H9 (cell line): Measurements from ENCODE around the gene CREB3L4. TPM values are rescaled to one million over a fixed set of nuclear protein-coding genes. Genes with fewer than 3 reads are reported as not detected.

Experiments
- DNase-seq: peaks from one replicate; pipeline ENCODE4 v3.0.0-alpha.2; 2017
- H2AFZ ChIP-seq: one replicate; pipeline ENCODE4 v1.6.1; 2013; ENCODE audit warnings: mild to moderate bottlenecking, low read length, control low read depth, moderate library complexity
- H2AK5ac ChIP-seq: 2 replicates; pipeline ENCODE4 v1.6.1; 2013; ENCODE audit warnings: low read length, control low read depth, mixed read lengths; ENCODE audit not compliant: insufficient read length
- H2BK120ac ChIP-seq: one replicate; pipeline ENCODE4 v1.6.1; 2013; ENCODE audit warnings: low read depth, mild to moderate bottlenecking, low read length, control low read depth, inconsistent platforms; ENCODE audit not compliant: poor library complexity, severe bottlenecking
- H2BK12ac ChIP-seq: 2 replicates; pipeline ENCODE4 v1.6.1; 2013; ENCODE audit warnings: low read length, control low read depth, mixed read lengths, low read depth; ENCODE audit not compliant: insufficient read length
- H2BK15ac ChIP-seq: 2 replicates; pipeline ENCODE4 v1.6.1; 2013; ENCODE audit warnings: low read depth, low read length, control low read depth
- H2BK20ac ChIP-seq: one replicate; pipeline ENCODE4 v1.6.1; 2013; ENCODE audit warnings: low read depth, mild to moderate bottlenecking, low read length, control low read depth, inconsistent platforms; ENCODE audit not compliant: poor library complexity, severe bottlenecking
- H2BK5ac ChIP-seq: 2 replicates; pipeline ENCODE4 v1.6.1; 2013; ENCODE audit warnings: low read length, control low read depth, mixed read lengths; ENCODE audit not compliant: insufficient read length
- H3K14ac ChIP-seq: 2 replicates; pipeline ENCODE4 v1.6.1; 2013; ENCODE audit warnings: low read length, control low read depth; ENCODE audit not compliant: insufficient read depth
- H3K18ac ChIP-seq: 2 replicates; pipeline ENCODE4 v1.6.1; 2013; ENCODE audit warnings: low read depth, mild to moderate bottlenecking, mixed read lengths, low read length, control low read depth; ENCODE audit not compliant: insufficient read length
- H3K23ac ChIP-seq: 2 replicates; pipeline ENCODE4 v1.6.1; 2013; ENCODE audit warnings: low read length, control low read depth, mixed read lengths, low read depth; ENCODE audit not compliant: insufficient read length
- H3K23me2 ChIP-seq: 2 replicates; pipeline ENCODE4 v1.6.1; 2013; ENCODE audit warnings: low read depth, mild to moderate bottlenecking, mixed read lengths, low read length, control low read depth; ENCODE audit not compliant: insufficient read length, poor library complexity, severe bottlenecking
- H3K27ac ChIP-seq: 2 replicates; pipeline ENCODE4 v1.5.1; 2013; ENCODE audit warnings: low read length, control low read depth, mixed read lengths, low read depth; ENCODE audit not compliant: insufficient read length
- H3K27me3 ChIP-seq: 2 replicates; pipeline ENCODE4 v1.6.1; 2013; ENCODE audit warnings: low read length, control low read depth, inconsistent platforms; ENCODE audit not compliant: insufficient read depth
- H3K4ac ChIP-seq: 2 replicates; pipeline ENCODE4 v1.6.1; 2013; ENCODE audit warnings: low read depth, mild to moderate bottlenecking, control low read depth, inconsistent platforms, low read length, moderate library complexity
- H3K4me1 ChIP-seq: 2 replicates; pipeline ENCODE4 v1.6.1; 2013; ENCODE audit warnings: low read length, control low read depth, inconsistent platforms; ENCODE audit not compliant: insufficient read depth
- H3K4me2 ChIP-seq: 2 replicates; pipeline ENCODE4 v1.6.1; 2013; ENCODE audit warnings: low read length, control low read depth, mixed read lengths; ENCODE audit not compliant: insufficient read length, insufficient read depth
- H3K56ac ChIP-seq: 2 replicates; pipeline ENCODE4 v1.6.1; 2013; ENCODE audit warnings: low read depth, mild to moderate bottlenecking, mixed read lengths, low read length, control low read depth; ENCODE audit not compliant: insufficient read length
- H3K79me1 ChIP-seq: 2 replicates; pipeline ENCODE4 v1.6.1; 2013; ENCODE audit warnings: low read depth, mild to moderate bottlenecking, moderate library complexity, low read length, control low read depth, inconsistent platforms; ENCODE audit not compliant: insufficient read depth, poor library complexity, severe bottlenecking
- H3K79me2 ChIP-seq: 2 replicates; pipeline ENCODE4 v1.6.1; 2013; ENCODE audit warnings: low read length, control low read depth, inconsistent platforms; ENCODE audit not compliant: insufficient read depth
- H3K9ac ChIP-seq: 2 replicates; pipeline ENCODE4 v1.6.1; 2013; ENCODE audit warnings: low read length, control low read depth, mixed read lengths; ENCODE audit not compliant: insufficient read length; ENCODE audit errors: extremely low read depth
- H3K9me3 ChIP-seq: one replicate; pipeline ENCODE4 v1.6.1; 2013; ENCODE audit warnings: low read depth, low read length, inconsistent platforms; ENCODE audit not compliant: control insufficient read depth
- H3T11ph ChIP-seq: one replicate; pipeline ENCODE4 v1.6.1; 2013; ENCODE audit warnings: mild to moderate bottlenecking, low read length, control low read depth, inconsistent platforms
- H4K20me1 ChIP-seq: one replicate; pipeline ENCODE4 v1.6.1; 2013; ENCODE audit not compliant: control insufficient read depth, insufficient read length, insufficient read depth
- H4K5ac ChIP-seq: 2 replicates; pipeline ENCODE4 v1.6.1; 2013; ENCODE audit warnings: low read depth, mild to moderate bottlenecking, mixed read lengths, low read length, control low read depth; ENCODE audit not compliant: insufficient read length
- H4K8ac ChIP-seq: replicated peaks from 2 replicates; pipeline ENCODE4 v1.6.1; 2013; ENCODE audit warnings: low read length, control low read depth, mixed read lengths, low read depth; ENCODE audit not compliant: insufficient read length
- H4K91ac ChIP-seq: 2 replicates; pipeline ENCODE4 v1.6.1; 2013; ENCODE audit warnings: low read depth, mild to moderate bottlenecking, moderate library complexity, mixed read lengths, low read length, control low read depth; ENCODE audit not compliant: insufficient read length
- H3K27ac Mint-ChIP-seq, 3 experiments: 2 replicates in 2 of 3; 3 replicates in 1 of 3; pipeline ENCODE4 v1.8.0; 2020 to 2021; ENCODE audit warnings: mixed read lengths in 3 of 3, mild to moderate bottlenecking in 1 of 3, moderate library complexity in 1 of 3
- H3K27me3 Mint-ChIP-seq: 2 replicates; pipeline ENCODE4 v1.8.0; 2021; ENCODE audit warnings: low read depth, mild to moderate bottlenecking, moderate library complexity, mixed read lengths
- H3K36me3 Mint-ChIP-seq, 3 experiments: 2 replicates in 2 of 3; 3 replicates in 1 of 3; pipeline ENCODE4 v1.8.0; 2020 to 2021; ENCODE audit warnings: low read depth in 3 of 3, mixed read lengths in 3 of 3; ENCODE audit not compliant: insufficient read depth in 1 of 3
- H3K4me1 Mint-ChIP-seq, 2 experiments: 2 replicates each; pipeline ENCODE4 v1.8.0; 2020; ENCODE audit warnings: mixed read lengths in 2 of 2
- H3K4me3 Mint-ChIP-seq, 2 experiments: 2 replicates in 1 of 2; 3 replicates in 1 of 2; pipeline ENCODE4 v1.8.0; 2020 to 2021; ENCODE audit warnings: mild to moderate bottlenecking in 2 of 2, mixed read lengths in 2 of 2, moderate library complexity in 1 of 2
- H3K9me3 Mint-ChIP-seq, 2 experiments: 2 replicates in 1 of 2; 3 replicates in 1 of 2; pipeline ENCODE4 v1.8.0; 2020; ENCODE audit warnings: mild to moderate bottlenecking in 2 of 2, mixed read lengths in 2 of 2, moderate library complexity in 1 of 2
- WGBS: extraction: QIAGEN DNeasy Blood & Tissue Kit; methylation state at CpG from one replicate; pipeline ENCODE4 v1.1.7; 2013; ENCODE audit warnings: missing lambda C conversion rate, low lambda C conversion rate, mixed read lengths; ENCODE audit not compliant: insufficient read length; ENCODE audit errors: extremely low coverage; 5-methylcytosine and 5-hydroxymethylcytosine counted together
- total RNA-seq: library from RNA; stranded (reverse); gene quantifications from 2 replicates; pipeline ENCODE4 v1.2.1, GENCODE V29; 2021
- TF ChIP-seq, protein P1 (sequence below): fragments of 200-600 bp; sonication (generic); conservative IDR thresholded peaks from 3 replicates; pipeline ENCODE4 v1.8.0; 2021; ENCODE audit warnings: antibody characterized with exemption, mild to moderate bottlenecking

The CREB3L4 gene
- total RNA-seq, 1 experiment from 2014 or later, result 27.6 TPM

DNA sequence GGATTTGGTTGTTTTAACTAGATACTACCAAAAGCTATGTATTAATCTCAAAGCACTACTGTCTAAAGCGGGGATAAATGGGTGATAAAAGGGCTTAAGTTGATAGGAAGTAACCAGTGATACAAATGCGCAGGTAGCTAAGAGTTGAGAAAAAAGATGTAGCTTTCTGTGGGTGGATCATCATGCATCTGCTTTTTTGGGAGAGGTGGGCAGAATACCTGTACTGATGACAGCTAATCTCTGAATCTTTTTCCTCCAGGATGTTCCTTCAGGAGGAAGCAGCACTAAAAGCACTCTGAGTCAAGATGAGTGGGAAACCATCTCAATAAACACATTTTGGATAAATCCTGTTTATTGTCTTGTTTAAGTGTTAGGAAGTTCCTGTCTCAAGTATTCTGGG, 24.1 kb downstream of the CREB3L4 start:
- H3K23me2 ChIP-seq, result no peaks in the 10 kb centered on the region
- peaks cover 4% of the 10 kb centered on the region for H3K79me1 ChIP-seq
- H2BK12ac ChIP-seq, result no peak overlapping the region
- TF ChIP-seq, protein P1, sequence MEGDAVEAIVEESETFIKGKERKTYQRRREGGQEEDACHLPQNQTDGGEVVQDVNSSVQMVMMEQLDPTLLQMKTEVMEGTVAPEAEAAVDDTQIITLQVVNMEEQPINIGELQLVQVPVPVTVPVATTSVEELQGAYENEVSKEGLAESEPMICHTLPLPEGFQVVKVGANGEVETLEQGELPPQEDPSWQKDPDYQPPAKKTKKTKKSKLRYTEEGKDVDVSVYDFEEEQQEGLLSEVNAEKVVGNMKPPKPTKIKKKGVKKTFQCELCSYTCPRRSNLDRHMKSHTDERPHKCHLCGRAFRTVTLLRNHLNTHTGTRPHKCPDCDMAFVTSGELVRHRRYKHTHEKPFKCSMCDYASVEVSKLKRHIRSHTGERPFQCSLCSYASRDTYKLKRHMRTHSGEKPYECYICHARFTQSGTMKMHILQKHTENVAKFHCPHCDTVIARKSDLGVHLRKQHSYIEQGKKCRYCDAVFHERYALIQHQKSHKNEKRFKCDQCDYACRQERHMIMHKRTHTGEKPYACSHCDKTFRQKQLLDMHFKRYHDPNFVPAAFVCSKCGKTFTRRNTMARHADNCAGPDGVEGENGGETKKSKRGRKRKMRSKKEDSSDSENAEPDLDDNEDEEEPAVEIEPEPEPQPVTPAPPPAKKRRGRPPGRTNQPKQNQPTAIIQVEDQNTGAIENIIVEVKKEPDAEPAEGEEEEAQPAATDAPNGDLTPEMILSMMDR, result no peak
- H3K36me3 Mint-ChIP-seq, result peaks cover 38 to 51% (median 49%) of the 10 kb centered on the region in 3 experiments
- no peak overlapping the region for H4K91ac ChIP-seq
- H2BK120ac ChIP-seq, result no peak overlapping the region
- peak overlapping the region; percentile 61 for H3K9ac ChIP-seq
- H3K14ac ChIP-seq, result no peak overlapping the region
- H3K4me1 ChIP-seq, result no peaks in the 10 kb centered on the region
- no peak overlapping the region for H3K18ac ChIP-seq
- H3K23ac ChIP-seq, result no peak overlapping the region
- H3K4me3 Mint-ChIP-seq, result peak overlapping the region; percentile 96 to 97
- no peaks in the 10 kb centered on the region for H4K20me1 ChIP-seq
- H3T11ph ChIP-seq, result no peak overlapping the region
- peaks cover 15 to 18% of the 10 kb centered on the region in 2 experiments for H3K4me1 Mint-ChIP-seq
- peaks cover 3% of the 10 kb centered on the region; the same call in 1 of the 2 replicates for H3K79me2 ChIP-seq
- peaks cover 0 to 3% of the 10 kb centered on the region in 2 experiments; a peak in 3 of 5 replicates for H3K9me3 Mint-ChIP-seq
- H3K27me3 ChIP-seq, result no peaks in the 10 kb centered on the region
- no peak overlapping the region for H4K5ac ChIP-seq
- no peak overlapping the region for H2BK20ac ChIP-seq
- peaks cover 2% of the 10 kb centered on the region; the same call in 1 of the 2 replicates for H3K27me3 Mint-ChIP-seq
- no peak overlapping the region for H2AFZ ChIP-seq
- DNase-seq, result no peak
- H2BK15ac ChIP-seq, result no peak overlapping the region
- no peak overlapping the region for H2BK5ac ChIP-seq
- no CpG with 5 or more reads among the region's 2 CpGs for WGBS
- no peak overlapping the region for H2AK5ac ChIP-seq
- H3K27ac ChIP-seq, result peak overlapping the region; percentile 82
- peak overlapping the region; percentile 99 to 100 (median 99); a peak in 6 of 7 replicates for H3K27ac Mint-ChIP-seq
- no peak overlapping the region for H4K8ac ChIP-seq
- H3K9me3 ChIP-seq, result no peaks in the 10 kb centered on the region
- H3K4me2 ChIP-seq, result peak overlapping the region; percentile 91
- H3K4ac ChIP-seq, result no peak overlapping the region
- H3K56ac ChIP-seq, result no peak overlapping the region
